Measurements from ENCODE around the gene TMEM242. TPM values are rescaled to one million over a fixed set of nuclear protein-coding genes. Genes with fewer than 3 reads are reported as not detected.
A peak's percentile ranks its signal among the peaks of the same experiment; 100 is the strongest.

Gene TMEM242
- total and polyA plus RNA-seq, 2 of the 13 experiments (the other 11 are each of a cell fraction or from before 2014, with no cell fraction given): 5.6 to 11.1 TPM

- ChIA-PET CTCF (ENCODE audit: low intra/inter-chr PET ratio, low total read pairs) (interaction anchor here (0.9 to 3.3 kb wide), 7 partner anchors 10 to 443 kb away, joined by 3 to 60 read pairs (median 8); partner anchors contain the start of gene TMEM242), POLR2A (interaction anchor here (1.5 kb wide), 1 partner anchor 10 kb away, joined by 22 read pairs; the partner anchor contains the start of gene TMEM242)
- no peak for DNase-seq (ENCODE audit: low spot score)
- Histone ChIP-seq H3K4me1 (ENCODE audit: insufficient read depth, low read length) (peaks cover 8% of the 10 kb centered on the region; the same call in 1 of the 2 replicates), H3K27ac (ENCODE audit: extremely low read length, insufficient read depth, low read length) (no peak overlapping the region), H3K9me3 (ENCODE audit: low read length) (no peaks in the 10 kb centered on the region), H4K20me1 (ENCODE audit: insufficient read depth, low read length) (no peaks in the 10 kb centered on the region), H3K4me2 (ENCODE audit: low read depth, low read length) (no peak overlapping the region), H2AFZ (ENCODE audit: low read length) (no peak overlapping the region), H3K36me3 (replicated peaks in 1 of 2; ENCODE audit: control insufficient read depth in 1 of 2, insufficient read depth in 2 of 2, low read length in 2 of 2) (peaks cover 25 to 58% of the 10 kb centered on the region in 2 experiments), H3K79me2 (ENCODE audit: insufficient read depth, low read length) (no peaks in the 10 kb centered on the region), H3K4me3 (replicated peaks in 1 of 3; ENCODE audit: insufficient read depth in 1 of 3, low read depth in 2 of 3, low read length in 3 of 3) (no peak overlapping the region), H3K9ac (ENCODE audit: insufficient read depth, low read depth, low read length) (no peak overlapping the region), H3K27me3 (ENCODE audit: control insufficient read depth in 1 of 2, insufficient read depth in 2 of 2, low read length in 2 of 2) (no peaks in the 10 kb centered on the region)
- in situ Hi-C loops (cut with HindIII; ENCODE audit: extremely low pct_ligation_motif_present, low pct_unique_long_range_greater_than_20kb): loop anchor here (10.0 kb wide), 1 partner anchor 351 kb away; no protein-coding TSS in a partner anchor
- ATAC-seq: peak; percentile 27; the same call in 2 of the 3 replicates
- no peak for FAIRE-seq
- BruUV-seq (replicated peaks): no TSS peak
- intact Hi-C loops (cut with micrococcal nuclease; ENCODE audit: unreplicated experiment): loop anchor here (1.0 to 2.0 kb wide), 4 partner anchors 22 to 354 kb away; partner anchors contain the start of gene ZDHHC14
- WGBS (ENCODE audit: low lambda C conversion rate): 79% methylated on average over 29 of the region's 29 CpGs
- peak; percentile 62 for TF ChIP-seq AGO2 (optimal IDR thresholded peaks at IDR 0.05; ENCODE audit: low read depth, low read length)
- TF ChIP-seq ZNF367 (CRISPR knock-in tag; IDR thresholded peaks at IDR 0.05; ENCODE audit: borderline replicate concordance): no peak
- TF ChIP-seq ZKSCAN1 (IDR thresholded peaks at IDR 0.05; ENCODE audit: low read length): 0 out of 2 replicates have a peak, but pooled peaks have one; percentile 29
- peak; percentile 12; the same call in 1 of the 2 replicates for TF ChIP-seq ZNF687 (CRISPR knock-in tag; IDR thresholded peaks at IDR 0.05)
- 0 out of 2 replicates have a peak, but pooled peaks have one; percentile 25 for TF ChIP-seq RBFOX2 (IDR thresholded peaks at IDR 0.05; ENCODE audit: low read depth, low read length)
These were observed 9.5 kb downstream of the TMEM242 start for GRCh38 chr6:157313531-157314467.
